Gastrocnemius medialis (tissue), 4 donors: ENCODE data around the gene SMPD4. TPM values are rescaled to one million over a fixed set of nuclear protein-coding genes. Genes with fewer than 3 reads are reported as not detected.
"Not testable (repeated sequence)": the region's sequence is repeated elsewhere in the genome, so short reads cannot be mapped to it uniquely, and the experiment has no call there.

Experiments used
- ATAC-seq, 2 donors: fragments of 150-250 bp; one replicate each; pipeline ENCODE4 v1.9.1; 2016
- DNase-seq, 2 donors: peaks; one replicate each; pipeline ENCODE4 v3.0.0-alpha.2; 2019
- H3K27ac ChIP-seq, 4 donors: fragments of 200-600 bp; sonication (generic); 1 replicate in 1 of 4; 2 replicates in 3 of 4; pipeline ENCODE4 v1.5.1; 2016 to 2018; ENCODE audit warnings: mild to moderate bottlenecking in 2 of 4, moderate library complexity in 1 of 4
- H3K27me3 ChIP-seq, 3 donors: fragments of 200-600 bp; sonication (generic) in 2 of 3; 1 replicate in 1 of 3; 2 replicates in 2 of 3; pipeline versions ENCODE4 v1.5.1 to v1.6.0; 2016 to 2019; ENCODE audit warnings: mild to moderate bottlenecking in 1 of 3, moderate library complexity in 1 of 3
- H3K36me3 ChIP-seq, 2 donors: fragments of 200-600 bp; sonication (generic) in 1 of 2; one replicate each; pipeline ENCODE4 v1.5.1; 2017 to 2018
- H3K4me1 ChIP-seq, 2 donors: fragments of 200-600 bp; sonication (generic) in 1 of 2; one replicate each; pipeline ENCODE4 v1.5.1; 2016 to 2017; ENCODE audit warnings: mild to moderate bottlenecking in 2 of 2
- H3K4me3 ChIP-seq, 4 donors: fragments of 200-600 bp; sonication (generic) in 3 of 4; 1 replicate in 1 of 4; 2 replicates in 3 of 4; pipeline ENCODE4 v1.5.1; 2016 to 2019; ENCODE audit warnings: mild to moderate bottlenecking in 2 of 4
- H3K9me3 ChIP-seq, 3 donors: fragments of 200-600 bp; sonication (generic) in 2 of 3; 1 replicate in 1 of 3; 2 replicates in 2 of 3; pipeline ENCODE4 v1.5.1; 2016 to 2019
- CTCF ChIP-seq, 5 experiments: fragments of 450-650 bp in 3 of 5; fragments of 200-600 bp in 2 of 5; sonication (generic) in 2 of 5; IDR thresholded peaks in 4 of 5; conservative IDR thresholded peaks in 1 of 5; 1 replicate in 4 of 5; 2 replicates in 1 of 5; pipeline ENCODE4 v1.5.1; 2016 to 2019; ENCODE audit warnings: antibody characterized with exemption in 5 of 5, mild to moderate bottlenecking in 3 of 5, moderate library complexity in 3 of 5
- POLR2A ChIP-seq, 2 donors: fragments of 450-650 bp; IDR thresholded peaks; one replicate each; pipeline ENCODE4 v1.6.1; 2017; ENCODE audit warnings: antibody characterized with exemption in 2 of 2, mild to moderate bottlenecking in 2 of 2, moderate library complexity in 2 of 2
- in situ Hi-C, 4 donors: fragments of 200-750 bp; cut with MboI; loops; one replicate each; pipeline versions ENCODE4 v1.15.0 to v1.8.0; 2017; ENCODE audit warnings: low sequenced_read_pairs in 4 of 4
- intact Hi-C: fragments of 100-400 bp; cut with DNase I; formaldehyde crosslinking; loops from one replicate; pipeline ENCODE4 v1.15.1; 2023; ENCODE audit warnings: low total_unique reads
- total RNA-seq, 4 donors: library from RNA; depleted of rRNA; stranded (reverse); fragments of >200 nt; gene quantifications; one replicate each; pipeline versions ENCODE4 v1.1.0 to v1.2.3, GENCODE V29; 2016

SMPD4 gene
- total RNA-seq, 4 donors from 2014 or later = 19.5 to 33.4 (median 24.5) TPM

GRCh38 chr2:130139331-130140280, 41.8 kb downstream of the SMPD4 start:
- intact Hi-C loops, H3K4me3 ChIP-seq, H3K27me3 ChIP-seq, H3K4me1 ChIP-seq, H3K27ac ChIP-seq, H3K9me3 ChIP-seq, in situ Hi-C loops, DNase-seq, ATAC-seq, H3K36me3 ChIP-seq: not testable (repeated sequence)

- ATAC-seq, in situ Hi-C loops, DNase-seq, H3K4me3 ChIP-seq, H3K27me3 ChIP-seq, H3K4me1 ChIP-seq, H3K36me3 ChIP-seq, H3K9me3 ChIP-seq, H3K27ac ChIP-seq, intact Hi-C loops: not testable (repeated sequence)
These were observed 42.6 kb downstream of the SMPD4 start for GRCh38 chr2:130138841-130139251.

GRCh38 chr2:130138326-130138725, 43.1 kb downstream of the SMPD4 start:
- DNase-seq, H3K4me3 ChIP-seq, H3K36me3 ChIP-seq, ATAC-seq, H3K9me3 ChIP-seq, in situ Hi-C loops, intact Hi-C loops, H3K27me3 ChIP-seq, H3K27ac ChIP-seq, H3K4me1 ChIP-seq: not testable (repeated sequence)

GRCh38 chr2:130137118-130137517, 44.3 kb downstream of the SMPD4 start:
- intact Hi-C loops, H3K27me3 ChIP-seq, ATAC-seq, H3K4me1 ChIP-seq, DNase-seq, H3K27ac ChIP-seq, H3K9me3 ChIP-seq, in situ Hi-C loops, H3K4me3 ChIP-seq, H3K36me3 ChIP-seq: not testable (repeated sequence)

GRCh38 chr2:130136546-130136945, 44.9 kb downstream of the SMPD4 start:
- intact Hi-C loops, DNase-seq, H3K36me3 ChIP-seq, in situ Hi-C loops, ATAC-seq, H3K27me3 ChIP-seq, H3K27ac ChIP-seq, H3K4me3 ChIP-seq, H3K4me1 ChIP-seq, H3K9me3 ChIP-seq: not testable (repeated sequence)

- TF ChIP-seq POLR2A (IDR thresholded peaks at IDR 0.05) = no peak
- no peak for TF ChIP-seq CTCF (IDR thresholded peaks at IDR 0.05 in 4 of 5, conservative IDR thresholded peaks at IDR 0.05 in 1 of 5)
- no peaks in the 10 kb centered on the region for H3K9me3 ChIP-seq
- no peak overlapping the region for H3K27ac ChIP-seq
- no peaks in the 10 kb centered on the region for H3K27me3 ChIP-seq
- no peaks in the 10 kb centered on the region for H3K4me1 ChIP-seq
- in situ Hi-C loops (no loop called here), intact Hi-C loops (no loop called here)
- no peaks in the 10 kb centered on the region for H3K36me3 ChIP-seq
- ATAC-seq = no peak
- H3K4me3 ChIP-seq = no peak overlapping the region
- DNase-seq = no peak
These were observed 45.5 kb downstream of the SMPD4 start for GRCh38 chr2:130135692-130136541.

- H3K4me1 ChIP-seq, H3K4me3 ChIP-seq, DNase-seq, ATAC-seq, H3K27me3 ChIP-seq, H3K27ac ChIP-seq, H3K9me3 ChIP-seq, H3K36me3 ChIP-seq, in situ Hi-C loops, intact Hi-C loops: not testable (repeated sequence)
These were observed 52.1 kb downstream of the SMPD4 start, which contains the start of gene POTEF for GRCh38 chr2:130129120-130129829. Gene POTEF, minus strand, starts transcription at chr2:130129222. Its CDS starts 8,707 bp downstream, at chr2:130120515.

GRCh38 chr2:130128464-130128863, 52.9 kb downstream of the SMPD4 start:
- H3K4me3 ChIP-seq, H3K9me3 ChIP-seq, H3K4me1 ChIP-seq, ATAC-seq, DNase-seq, H3K36me3 ChIP-seq, H3K27me3 ChIP-seq, H3K27ac ChIP-seq, intact Hi-C loops, in situ Hi-C loops: not testable (repeated sequence)

GRCh38 chr2:130127726-130128125, 53.7 kb downstream of the SMPD4 start:
- in situ Hi-C loops, H3K27ac ChIP-seq, ATAC-seq, H3K9me3 ChIP-seq, H3K4me3 ChIP-seq, intact Hi-C loops, H3K36me3 ChIP-seq, H3K27me3 ChIP-seq, H3K4me1 ChIP-seq, DNase-seq: not testable (repeated sequence)

- ATAC-seq, H3K36me3 ChIP-seq, intact Hi-C loops, H3K4me3 ChIP-seq, H3K9me3 ChIP-seq, H3K27ac ChIP-seq, DNase-seq, H3K27me3 ChIP-seq, H3K4me1 ChIP-seq, in situ Hi-C loops: not testable (repeated sequence)
These were observed 60.5 kb downstream of the SMPD4 start for GRCh38 chr2:130120924-130121323.
